Common myeloid progenitor, CD34-positive (primary cell): Measurements from ENCODE around the gene RASL10A.
A peak's percentile ranks its signal among the peaks of the same experiment; 100 is the strongest.

Experiments used
- CTCF ChIA-PET: fragments of 350-600 bp; sonication (Branson Sonifier 250); formaldehyde crosslinking; loops from one replicate; lab custom pipeline; 2021; ENCODE audit warnings: antibody characterized with exemption; lab: Charles Lee
- POLR2A ChIA-PET: fragments of 350-600 bp; sonication (Branson Sonifier 250); formaldehyde crosslinking; loops from one replicate; lab custom pipeline; 2021; ENCODE audit warnings: antibody characterized with exemption; lab: Charles Lee
- DNase-seq, 3 donors: peaks; one replicate each; pipeline versions ENCODE4 v3.0.0 to v3.0.0-alpha.2; 2013
- H3K27ac ChIP-seq, 2 experiments: 1 replicate in 1 of 2; 2 replicates in 1 of 2; pipeline ENCODE4 v1.7.0; 2013; ENCODE audit warnings: inconsistent platforms in 2 of 2, low read length in 2 of 2, mild to moderate bottlenecking in 2 of 2, low read depth in 1 of 2, moderate library complexity in 1 of 2; ENCODE audit not compliant: severe bottlenecking in 2 of 2, insufficient read depth in 1 of 2, poor library complexity in 1 of 2
- H3K27me3 ChIP-seq, 5 experiments: replicated peaks in 2 of 5; 1 replicate in 3 of 5; 2 replicates in 2 of 5; pipeline versions ENCODE4 v1.6.1 to v1.7.0; 2013; ENCODE audit warnings: low read length in 4 of 5, mild to moderate bottlenecking in 2 of 5, moderate library complexity in 2 of 5, inconsistent platforms in 1 of 5; ENCODE audit not compliant: insufficient read depth in 5 of 5, control insufficient read depth in 4 of 5
- H3K36me3 ChIP-seq, 4 experiments: 1 replicate in 2 of 4; 2 replicates in 2 of 4; pipeline versions ENCODE4 v1.6.1 to v1.7.0; 2013; ENCODE audit warnings: low read length in 3 of 4, control low read depth in 1 of 4, mild to moderate bottlenecking in 1 of 4; ENCODE audit not compliant: control insufficient read depth in 4 of 4, insufficient read depth in 4 of 4
- H3K4me1 ChIP-seq, 4 experiments: 1 replicate in 3 of 4; 2 replicates in 1 of 4; pipeline versions ENCODE4 v1.6.1 to v1.7.1; 2013; ENCODE audit warnings: low read length in 3 of 4, mild to moderate bottlenecking in 3 of 4, control low read depth in 1 of 4, inconsistent platforms in 1 of 4, moderate library complexity in 1 of 4; ENCODE audit not compliant: control insufficient read depth in 4 of 4, insufficient read depth in 4 of 4; ENCODE audit errors: control extremely low read depth in 1 of 4
- H3K4me3 ChIP-seq, 7 experiments: 1 replicate in 4 of 7; 2 replicates in 3 of 7; pipeline versions ENCODE4 v1.5.1 to v1.7.0; 2013; ENCODE audit warnings: mild to moderate bottlenecking in 7 of 7, low read length in 6 of 7, moderate library complexity in 6 of 7, inconsistent platforms in 2 of 7, low read depth in 2 of 7, control low read depth in 1 of 7; ENCODE audit not compliant: insufficient read depth in 4 of 7, control insufficient read depth in 1 of 7; ENCODE audit errors: extremely low read depth in 1 of 7
- H3K9me3 ChIP-seq, 5 experiments: 1 replicate in 4 of 5; 2 replicates in 1 of 5; pipeline versions ENCODE4 v1.6.1 to v1.7.1; 2013; ENCODE audit warnings: low read length in 4 of 5, mild to moderate bottlenecking in 2 of 5, inconsistent platforms in 1 of 5, low read depth in 1 of 5, moderate library complexity in 1 of 5; ENCODE audit not compliant: control insufficient read depth in 4 of 5, insufficient read depth in 2 of 5; ENCODE audit errors: control extremely low read depth in 1 of 5
- WGBS: methylation state at CpG from one replicate; pipeline ENCODE4 v1.1.5; 2013; ENCODE audit not compliant: insufficient coverage; 5-methylcytosine and 5-hydroxymethylcytosine counted together

The RASL10A gene

GRCh38 chr22:29310863-29311339 is 4.6 kb downstream of the RASL10A start:
- CTCF ChIA-PET: interaction anchor here (1.2 to 1.6 kb wide), 3 partner anchors 10 to 48 kb away, joined by 3 to 10 read pairs (median 3); no protein-coding TSS in a partner anchor
- peak overlapping the region in 2 of 7 experiments; percentile 19 to 42 for H3K4me3 ChIP-seq

GRCh38 chr22:29310065-29310862 is 5.2 kb downstream of the RASL10A start:
- 82% methylated on average over 21 of the region's 28 CpGs for WGBS
- CTCF ChIA-PET: interaction anchor here (1.2 to 1.6 kb wide), 2 partner anchors 10 to 44 kb away, joined by 3 to 10 read pairs; no protein-coding TSS in a partner anchor
- peak in 1 of 3 donors; percentile 40 for DNase-seq
- Histone ChIP-seq H3K4me1 (peaks cover 0 to 81% (median 67%) of the 10 kb centered on the region in 4 experiments), H3K27ac (no peak overlapping the region), H3K36me3 (no peaks in the 10 kb centered on the region), H3K27me3 (peaks cover 0 to 40% (median 20%) of the 10 kb centered on the region in 5 experiments), H3K9me3 (no peaks in the 10 kb centered on the region), H3K4me3 (peak overlapping the region in 1 of 7 experiments; percentile 42)
- POLR2A ChIA-PET: no interaction called here

More at GRCh38 chr22:29310863-29311339, 4.6 kb downstream of the RASL10A start:
- no peak overlapping the region for H3K27ac ChIP-seq
- 13% methylated on average over 17 of the region's 18 CpGs for WGBS
- H3K9me3 ChIP-seq: no peaks in the 10 kb centered on the region
- peaks cover 0 to 46% (median 20%) of the 10 kb centered on the region in 5 experiments for H3K27me3 ChIP-seq
- POLR2A ChIA-PET: interaction anchor here (1.2 kb wide), 1 partner anchor 10 kb away, joined by 4 read pairs; no protein-coding TSS in a partner anchor
- peaks cover 0 to 81% (median 69%) of the 10 kb centered on the region in 4 experiments for H3K4me1 ChIP-seq
- no peaks in the 10 kb centered on the region for H3K36me3 ChIP-seq
- peak; percentile 90 to 96 (median 95) for DNase-seq

- Histone ChIP-seq H3K4me3 (no peak overlapping the region), H3K9me3 (no peaks in the 10 kb centered on the region), H3K27me3 (peaks cover 0 to 33% (median 17%) of the 10 kb centered on the region in 5 experiments), H3K36me3 (no peaks in the 10 kb centered on the region), H3K4me1 (peaks cover 0 to 78% (median 60%) of the 10 kb centered on the region in 4 experiments), H3K27ac (no peak overlapping the region)
- WGBS: 92% methylated on average over 11 of the region's 21 CpGs
- ChIA-PET CTCF (no interaction called here), POLR2A (no interaction called here)
- DNase-seq: peak in 1 of 3 donors; percentile 57
Measured at GRCh38 chr22:29309332-29310064, 6.0 kb downstream of the RASL10A start.

GRCh38 chr22:29308791-29309262 is 6.7 kb downstream of the RASL10A start:
- H3K4me1 ChIP-seq: peaks cover 0 to 77% (median 60%) of the 10 kb centered on the region in 4 experiments
- WGBS: 67% methylated on average over 12 of the region's 13 CpGs
- ChIA-PET POLR2A (no interaction called here), CTCF (no interaction called here)
- DNase-seq: peak in 1 of 3 donors; percentile 24
- no peak overlapping the region for H3K27ac ChIP-seq
- H3K9me3 ChIP-seq: no peaks in the 10 kb centered on the region
- peaks cover 0 to 26% (median 12%) of the 10 kb centered on the region in 5 experiments for H3K27me3 ChIP-seq
- no peaks in the 10 kb centered on the region for H3K36me3 ChIP-seq
- no peak overlapping the region for H3K4me3 ChIP-seq

- H3K4me3 ChIP-seq: peak overlapping the region in 1 of 7 experiments; percentile 5
- peak in 1 of 3 donors; percentile 23 for DNase-seq
- H3K36me3 ChIP-seq: no peaks in the 10 kb centered on the region
- H3K27me3 ChIP-seq: peaks cover 0 to 21% (median 9%) of the 10 kb centered on the region in 5 experiments
- H3K27ac ChIP-seq: no peak overlapping the region
- ChIA-PET POLR2A (no interaction called here), CTCF (no interaction called here)
- no peaks in the 10 kb centered on the region for H3K9me3 ChIP-seq
- H3K4me1 ChIP-seq: peaks cover 0 to 75% (median 60%) of the 10 kb centered on the region in 4 experiments
- 95% methylated on average over 39 of the region's 50 CpGs for WGBS
Measured at GRCh38 chr22:29308148-29308790, 7.2 kb downstream of the RASL10A start.

GRCh38 chr22:29307596-29308147 is 7.8 kb downstream of the RASL10A start:
- CTCF ChIA-PET: interaction anchor here (1.3 kb wide), 1 partner anchor 10 kb away, joined by 3 read pairs; no protein-coding TSS in a partner anchor
- DNase-seq: peak in 1 of 3 donors; percentile 17
- POLR2A ChIA-PET: no interaction called here
- no peaks in the 10 kb centered on the region for H3K9me3 ChIP-seq
- peaks cover 0 to 15% (median 5%) of the 10 kb centered on the region in 5 experiments for H3K27me3 ChIP-seq
- H3K36me3 ChIP-seq: no peaks in the 10 kb centered on the region
- no peak overlapping the region for H3K27ac ChIP-seq
- H3K4me1 ChIP-seq: peaks cover 0 to 75% (median 65%) of the 10 kb centered on the region in 4 experiments
- H3K4me3 ChIP-seq: peak overlapping the region in 3 of 7 experiments; percentile 61 to 83 (median 67)
- 86% methylated on average over 13 of the region's 20 CpGs for WGBS
